GM23338 (cell line): ENCODE results near the gene PALS2. TPM values are rescaled to one million over a fixed set of nuclear protein-coding genes. Genes with fewer than 3 reads are reported as not detected.

Experiments used
- ATAC-seq: fragments of 200-7000 bp; cut with Tn5 transposase; 3 replicates; pipeline ENCODE4 v1.9.1; 2020
- DNase-seq: peaks from one replicate; pipeline ENCODE4 v3.0.0-alpha.2; 2015; ENCODE audit warnings: low spot score
- H2AFZ ChIP-seq: fragments of 200-600 bp; sonication (generic); 2 replicates; pipeline ENCODE4 v1.8.0; 2016; ENCODE audit warnings: antibody characterized with exemption, mild to moderate bottlenecking, moderate library complexity
- H3F3A ChIP-seq: fragments of 200-600 bp; sonication (generic); replicated peaks from 2 replicates; pipeline ENCODE4 v1.8.0; 2017; ENCODE audit warnings: antibody characterized with exemption, mixed run types, low read depth
- H3K27ac ChIP-seq: fragments of 200-600 bp; sonication (generic); 2 replicates; pipeline ENCODE4 v1.6.1; 2016; ENCODE audit warnings: low read depth
- H3K27me3 ChIP-seq: fragments of 200-600 bp; sonication (generic); 2 replicates; pipeline ENCODE4 v1.8.0; 2016; ENCODE audit warnings: mild to moderate bottlenecking, mixed run types, moderate library complexity; ENCODE audit not compliant: insufficient read depth
- H3K36me3 ChIP-seq: fragments of 200-600 bp; sonication (generic); 2 replicates; pipeline ENCODE4 v1.8.0; 2016; ENCODE audit warnings: mild to moderate bottlenecking; ENCODE audit not compliant: insufficient read depth
- H3K4me1 ChIP-seq: fragments of 200-600 bp; sonication (generic); 2 replicates; pipeline ENCODE4 v1.8.0; 2016; ENCODE audit warnings: mild to moderate bottlenecking, moderate library complexity; ENCODE audit not compliant: insufficient read depth
- H3K4me2 ChIP-seq: fragments of 200-600 bp; sonication (generic); 2 replicates; pipeline ENCODE4 v1.7.1; 2017; ENCODE audit warnings: mixed run types
- H3K4me3 ChIP-seq: fragments of 200-600 bp; sonication (generic); 2 replicates; pipeline ENCODE4 v1.6.1; 2016; ENCODE audit warnings: mixed run types
- H3K79me2 ChIP-seq: fragments of 200-600 bp; sonication (generic); replicated peaks from 2 replicates; pipeline ENCODE4 v1.8.0; 2017; ENCODE audit warnings: mild to moderate bottlenecking; ENCODE audit not compliant: insufficient read depth
- H3K9me2 ChIP-seq: fragments of 200-600 bp; sonication (generic); 2 replicates; pipeline ENCODE4 v1.8.0; 2017; ENCODE audit not compliant: insufficient read depth
- H4K20me1 ChIP-seq: fragments of 200-600 bp; sonication (generic); replicated peaks from 2 replicates; pipeline ENCODE4 v1.8.0; 2017; ENCODE audit warnings: mild to moderate bottlenecking; ENCODE audit not compliant: insufficient read depth
- H3K27ac Mint-ChIP-seq: 2 replicates; pipeline ENCODE4 v1.8.0; 2020; ENCODE audit warnings: inconsistent platforms, mild to moderate bottlenecking, moderate library complexity, mixed read lengths
- H3K27me3 Mint-ChIP-seq: 3 replicates; pipeline ENCODE4 v1.8.0; 2022; ENCODE audit warnings: low read depth, mild to moderate bottlenecking, moderate library complexity, mixed read lengths, inconsistent platforms; ENCODE audit not compliant: insufficient read depth, poor library complexity
- H3K36me3 Mint-ChIP-seq: 3 replicates; pipeline ENCODE4 v1.8.0; 2021; ENCODE audit warnings: low read depth, mild to moderate bottlenecking, inconsistent platforms, moderate library complexity, mixed read lengths
- H3K4me1 Mint-ChIP-seq: 3 replicates; pipeline ENCODE4 v1.8.0; 2020; ENCODE audit warnings: mild to moderate bottlenecking, inconsistent platforms, mixed read lengths
- H3K4me3 Mint-ChIP-seq: 3 replicates; pipeline ENCODE4 v1.8.0; 2021; ENCODE audit warnings: moderate library complexity, mild to moderate bottlenecking, inconsistent platforms, mixed read lengths
- H3K9me3 Mint-ChIP-seq: 3 replicates; pipeline ENCODE4 v1.8.0; 2020; ENCODE audit warnings: moderate library complexity, mild to moderate bottlenecking, inconsistent platforms, mixed read lengths
- CREB1 ChIP-seq: fragments of 250-450 bp; sonication (Bioruptor Pico); IDR thresholded peaks from 2 replicates; pipeline ENCODE4 v1.5.0; 2020; ENCODE audit warnings: low read depth, mild to moderate bottlenecking, moderate library complexity
- ETS1 ChIP-seq: IDR thresholded peaks from 2 replicates; pipeline ENCODE4 v1.6.1; 2016; ENCODE audit warnings: antibody characterized with exemption
- EZH2 ChIP-seq: fragments of 200-600 bp; sonication (generic); IDR thresholded peaks from one replicate; pipeline ENCODE4 v1.8.0; 2017; ENCODE audit warnings: antibody characterized with exemption, mild to moderate bottlenecking, low read depth; ENCODE audit not compliant: unreplicated experiment
- POLR2AphosphoS5 ChIP-seq: IDR thresholded peaks from 2 replicates; pipeline ENCODE4 v1.6.1; 2016; ENCODE audit warnings: antibody characterized with exemption, low read depth
- REST ChIP-seq: IDR thresholded peaks from one replicate; pipeline ENCODE4 v1.6.1; 2018; ENCODE audit warnings: antibody characterized with exemption; ENCODE audit not compliant: unreplicated experiment
- ZNF114 ChIP-seq: fragments of 250-450 bp; sonication (Bioruptor Pico); IDR thresholded peaks from 2 replicates; pipeline ENCODE4 v1.5.0; 2020; ENCODE audit warnings: mild to moderate bottlenecking, moderate library complexity
- ZNF331 ChIP-seq: fragments of 250-450 bp; sonication (Bioruptor Pico); IDR thresholded peaks from 2 replicates; pipeline ENCODE4 v1.5.0; 2020; ENCODE audit warnings: low read depth, mild to moderate bottlenecking, moderate library complexity
- ZNF462 ChIP-seq: fragments of 250-450 bp; sonication (Bioruptor Pico); IDR thresholded peaks from 2 replicates; pipeline ENCODE4 v1.5.0; 2020; ENCODE audit warnings: mild to moderate bottlenecking, moderate library complexity
- polyA plus RNA-seq: library from polyadenylated mRNA; unstranded; fragments of >200 nt; fragmentation: Nextera tagmentation; extraction: Ambion mirVana; gene quantifications from 2 replicates; pipeline ENCODE4 v1.2.1, GENCODE V29; 2016
- total RNA-seq: library from RNA; depleted of rRNA; stranded (reverse); fragments of >200 nt; shearing (Covaris generic); gene quantifications from 2 replicates; pipeline ENCODE4 v1.2.3, GENCODE V29; 2014
- TF ChIP-seq, protein P1 (sequence below), 2 experiments: fragments of 200-600 bp in 1 of 2; sonication (generic) in 1 of 2; conservative IDR thresholded peaks; 2 replicates each; pipeline versions ENCODE4 v1.5.1 to v1.6.1; 2016 to 2017; ENCODE audit warnings: antibody characterized with exemption in 2 of 2, low read depth in 2 of 2, mild to moderate bottlenecking in 2 of 2, moderate library complexity in 1 of 2

PALS2 gene
- total and polyA plus RNA-seq, 2 experiments from 2014 or later = 51.8 to 115 TPM

DNA sequence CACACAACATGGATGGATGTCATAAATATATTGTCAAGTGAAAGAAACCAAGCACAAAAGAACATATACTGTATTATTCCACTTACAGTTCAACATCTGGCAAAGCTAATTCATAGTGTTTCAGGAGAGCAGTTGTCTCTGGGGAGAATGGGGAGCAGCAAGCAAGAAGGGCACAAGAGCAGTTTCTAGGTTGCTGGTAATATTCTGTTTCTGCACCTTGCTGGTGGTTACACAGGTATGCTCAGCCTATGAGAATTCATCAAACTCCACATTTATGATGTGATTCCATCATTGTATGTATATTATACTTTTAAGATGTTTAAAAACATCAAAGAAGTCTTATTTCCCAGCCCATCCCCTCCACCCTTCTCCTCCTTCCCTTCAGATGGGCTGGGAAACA, 18.1 kb upstream of the PALS2 start:
- H3K27ac Mint-ChIP-seq = no peak overlapping the region
- no peaks in the 10 kb centered on the region for H3K9me3 Mint-ChIP-seq
- H3K4me2 ChIP-seq = no peak overlapping the region
- no peaks in the 10 kb centered on the region for H3K36me3 ChIP-seq
- DNase-seq = no peak
- H3F3A ChIP-seq = no peaks in the 10 kb centered on the region
- H3K4me3 ChIP-seq = no peak overlapping the region
- no peaks in the 10 kb centered on the region; the same call in 2 of the 3 replicates for H3K4me1 Mint-ChIP-seq
- no peaks in the 10 kb centered on the region for H3K79me2 ChIP-seq
- no peaks in the 10 kb centered on the region for H3K4me1 ChIP-seq
- no peaks in the 10 kb centered on the region for H3K36me3 Mint-ChIP-seq
- H3K27me3 ChIP-seq = no peaks in the 10 kb centered on the region
- TF ChIP-seq ZNF462 (no peak), ZNF331 (CRISPR knock-in tag) (no peak), CREB1 (CRISPR knock-in tag) (no peak), ETS1 (no peak), EZH2 (no peak), REST (no peak), POLR2AphosphoS5 (no peak), ZNF114 (CRISPR knock-in tag) (no peak)
- TF ChIP-seq, protein P1, sequence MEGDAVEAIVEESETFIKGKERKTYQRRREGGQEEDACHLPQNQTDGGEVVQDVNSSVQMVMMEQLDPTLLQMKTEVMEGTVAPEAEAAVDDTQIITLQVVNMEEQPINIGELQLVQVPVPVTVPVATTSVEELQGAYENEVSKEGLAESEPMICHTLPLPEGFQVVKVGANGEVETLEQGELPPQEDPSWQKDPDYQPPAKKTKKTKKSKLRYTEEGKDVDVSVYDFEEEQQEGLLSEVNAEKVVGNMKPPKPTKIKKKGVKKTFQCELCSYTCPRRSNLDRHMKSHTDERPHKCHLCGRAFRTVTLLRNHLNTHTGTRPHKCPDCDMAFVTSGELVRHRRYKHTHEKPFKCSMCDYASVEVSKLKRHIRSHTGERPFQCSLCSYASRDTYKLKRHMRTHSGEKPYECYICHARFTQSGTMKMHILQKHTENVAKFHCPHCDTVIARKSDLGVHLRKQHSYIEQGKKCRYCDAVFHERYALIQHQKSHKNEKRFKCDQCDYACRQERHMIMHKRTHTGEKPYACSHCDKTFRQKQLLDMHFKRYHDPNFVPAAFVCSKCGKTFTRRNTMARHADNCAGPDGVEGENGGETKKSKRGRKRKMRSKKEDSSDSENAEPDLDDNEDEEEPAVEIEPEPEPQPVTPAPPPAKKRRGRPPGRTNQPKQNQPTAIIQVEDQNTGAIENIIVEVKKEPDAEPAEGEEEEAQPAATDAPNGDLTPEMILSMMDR (conservative IDR thresholded peaks at IDR 0.05; ENCODE audit: low read depth in 2 of 2) = no peak
- no peak overlapping the region for H3K4me3 Mint-ChIP-seq
- H3K27me3 Mint-ChIP-seq = no peaks in the 10 kb centered on the region
- ATAC-seq = no peak
- H3K9me2 ChIP-seq = no peaks in the 10 kb centered on the region
- H2AFZ ChIP-seq = no peak overlapping the region
- H4K20me1 ChIP-seq = no peaks in the 10 kb centered on the region
- no peak overlapping the region for H3K27ac ChIP-seq
